K562 (cell line): ENCODE measurements around the gene YBX2. TPM values are rescaled to one million over a fixed set of nuclear protein-coding genes. Genes with fewer than 3 reads are reported as not detected.
A peak's percentile ranks its signal among the peaks of the same experiment; 100 is the strongest.

Experiments
- ADNP ChIP-seq: fragments of 200-800 bp; sonication (Bioruptor generic); IDR thresholded peaks from 2 replicates; pipeline ENCODE4 v1.6.1; 2016; ENCODE audit warnings: missing genetic modification characterization, missing compliant biosample characterization
- ESRRA ChIP-seq: fragments of 450-650 bp; IDR thresholded peaks from 2 replicates; pipeline ENCODE4 v1.6.1; 2014; ENCODE audit warnings: low read depth, mild to moderate bottlenecking, moderate library complexity, borderline replicate concordance
- MAFF ChIP-seq: IDR thresholded peaks from 2 replicates; pipeline ENCODE4 v1.6.1; 2012; ENCODE audit warnings: low read length, improper control_type of control experiment
- MEF2D ChIP-seq: conservative IDR thresholded peaks from 2 replicates; pipeline ENCODE4 v1.6.1; 2016; ENCODE audit warnings: low read depth, missing genetic modification characterization, missing compliant biosample characterization
- MXI1 ChIP-seq: IDR thresholded peaks from 2 replicates; pipeline ENCODE4 v1.6.1; 2011; ENCODE audit warnings: low read depth, mild to moderate bottlenecking, improper control_type of control experiment, low read length
- POLR2G ChIP-seq: fragments of 200-400 bp; formaldehyde crosslinking; IDR thresholded peaks from 2 replicates; pipeline ENCODE4 v1.6.1; 2017; ENCODE audit warnings: low read depth, mild to moderate bottlenecking, antibody characterized with exemption, low read length, moderate library complexity
- RB1 ChIP-seq: fragments of 450-650 bp; IDR thresholded peaks from 2 replicates; pipeline ENCODE4 v1.6.1; 2017; ENCODE audit warnings: low read depth, mild to moderate bottlenecking
- RBFOX2 ChIP-seq: fragments of 200-400 bp; formaldehyde crosslinking; IDR thresholded peaks from 2 replicates; pipeline ENCODE4 v1.6.1; 2017; ENCODE audit warnings: low read depth, mild to moderate bottlenecking, low read length, moderate library complexity
- RFX5 ChIP-seq: IDR thresholded peaks from 2 replicates; pipeline ENCODE4 v1.6.1; 2011; ENCODE audit warnings: low read depth, mild to moderate bottlenecking, improper control_type of control experiment, low read length
- RUNX1 ChIP-seq: sonication (generic); IDR thresholded peaks from 2 replicates; pipeline ENCODE4 v1.6.1; 2016; ENCODE audit warnings: antibody characterized with exemption, low read depth
- SMAD3 ChIP-seq: fragments of 450-650 bp; formaldehyde crosslinking; conservative IDR thresholded peaks from 2 replicates; pipeline ENCODE4 v1.4.0; 2020; ENCODE audit warnings: mild to moderate bottlenecking
- ZNF253 ChIP-seq: fragments of 250-450 bp; sonication (Bioruptor Pico); conservative IDR thresholded peaks from 2 replicates; pipeline ENCODE4 v1.6.1; 2021; ENCODE audit warnings: mild to moderate bottlenecking
- ZNF444 ChIP-seq: fragments of 250-450 bp; sonication (Bioruptor Pico); IDR thresholded peaks from 2 replicates; pipeline ENCODE4 v1.4.0; 2020; ENCODE audit warnings: mild to moderate bottlenecking, moderate library complexity
- ZNF589 ChIP-seq: fragments of 200-800 bp; sonication (Bioruptor generic); IDR thresholded peaks from 2 replicates; pipeline ENCODE4 v1.6.1; 2016; ENCODE audit warnings: low read depth, missing genetic modification characterization, missing compliant biosample characterization
- polyA plus RNA-seq, 8 experiments: library from polyadenylated mRNA; depleted of rRNA in 4 of 8; stranded (reverse) in 5 of 8; unstranded in 3 of 8; fragments of >200 nt; fragmentation: Nextera tagmentation in 2 of 8; fragmentation: Illumina TruSeq in 1 of 8; extraction: Ambion mirVana in 2 of 8; extraction: Trizol in 1 of 8; gene quantifications; 2 replicates each; pipeline versions ENCODE4 v1.2.1 to v1.2.3, GENCODE V29; 2011 to 2014; ENCODE audit warnings: inconsistent platforms in 1 of 8, missing spikeins in 1 of 8
- total RNA-seq, 7 experiments: library from RNA; depleted of rRNA in 6 of 7; stranded (reverse); fragments of >200 nt in 6 of 7; fragmentation: Illumina TruSeq in 2 of 7; extraction: Trizol in 2 of 7; gene quantifications; 2 replicates each; pipeline versions ENCODE4 v1.2.1 to v1.2.3, GENCODE V29; 2011 to 2021; ENCODE audit warnings: low replicate concordance in 1 of 7
- TF ChIP-seq, protein P1 (sequence below): fragments of 450-650 bp; IDR thresholded peaks from 2 replicates; pipeline ENCODE4 v1.6.1; 2016; ENCODE audit warnings: antibody characterized with exemption
- TF ChIP-seq, protein P2 (sequence below): fragments of 450-650 bp; conservative IDR thresholded peaks from 2 replicates; pipeline ENCODE4 v1.6.1; 2016; ENCODE audit warnings: missing genetic modification characterization, low read depth, mild to moderate bottlenecking, missing compliant biosample characterization, moderate library complexity
- TF ChIP-seq, protein P3 (sequence below), 3 experiments: IDR thresholded peaks in 2 of 3; conservative IDR thresholded peaks in 1 of 3; 2 replicates each; pipeline ENCODE4 v1.5.1; 2011 to 2012; ENCODE audit warnings: low read length in 3 of 3, mild to moderate bottlenecking in 3 of 3, control low read depth in 2 of 3, improper control_type of control experiment in 1 of 3, inconsistent platforms in 1 of 3, low read depth in 1 of 3, mixed read lengths in 1 of 3, moderate library complexity in 1 of 3; ENCODE audit not compliant: insufficient read depth in 2 of 3
- TF ChIP-seq, protein P4 (sequence below): IDR thresholded peaks from 2 replicates; pipeline ENCODE4 v1.6.1; 2012; ENCODE audit warnings: low read depth, low read length, improper control_type of control experiment, borderline replicate concordance
- TF ChIP-seq, protein P5 (sequence below): sonication (generic); formaldehyde crosslinking; IDR thresholded peaks from 2 replicates; pipeline ENCODE4 v1.8.1; 2023; ENCODE audit warnings: mild to moderate bottlenecking, missing genetic modification reagents

The YBX2 gene
- total and polyA plus RNA-seq, 9 of the 15 experiments (the other 6 are each of a cell fraction or from before 2014, with no cell fraction given), result 0.03 to 0.59 (median 0.27) TPM; not detected in 6

DNA sequence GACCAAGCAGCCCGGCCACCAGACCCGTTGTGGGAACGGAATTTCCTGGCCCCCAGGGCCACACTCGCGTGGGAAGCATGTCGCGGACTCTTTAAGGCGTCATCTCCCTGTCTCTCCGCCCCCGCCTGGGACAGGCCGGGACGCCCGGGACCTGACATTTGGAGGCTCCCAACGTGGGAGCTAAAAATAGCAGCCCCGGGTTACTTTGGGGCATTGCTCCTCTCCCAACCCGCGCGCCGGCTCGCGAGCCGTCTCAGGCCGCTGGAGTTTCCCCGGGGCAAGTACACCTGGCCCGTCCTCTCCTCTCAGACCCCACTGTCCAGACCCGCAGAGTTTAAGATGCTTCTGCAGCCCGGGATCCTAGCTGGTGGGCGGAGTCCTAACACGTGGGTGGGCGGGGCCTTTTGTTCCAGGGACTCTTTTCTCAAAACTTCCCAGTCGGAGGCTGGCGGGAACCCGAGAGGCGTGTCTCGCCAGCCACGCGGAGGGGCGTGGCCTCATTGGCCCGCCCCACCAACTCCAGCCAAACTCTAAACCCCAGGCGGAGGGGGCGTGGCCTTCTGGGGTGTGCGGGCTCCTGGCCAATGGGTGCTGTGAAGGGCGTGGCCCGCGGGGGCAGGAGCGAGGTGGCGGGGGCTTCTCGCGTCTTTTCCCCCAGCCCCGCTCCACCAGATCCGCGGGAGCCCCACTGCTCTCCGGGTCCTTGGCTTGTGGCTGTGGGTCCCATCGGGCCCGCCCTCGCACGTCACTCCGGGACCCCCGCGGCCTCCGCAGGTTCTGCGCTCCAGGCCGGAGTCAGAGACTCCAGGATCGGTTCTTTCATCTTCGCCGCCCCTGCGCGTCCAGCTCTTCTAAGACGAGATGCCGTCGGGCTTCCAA, 13.1 kb downstream of the YBX2 start, which contains the start of gene SLC2A4 (continued):
- TF ChIP-seq ZNF444 (no peak), RFX5 (no peak), RB1 (peak; percentile 16; the same call in 1 of the 2 replicates), ZNF253 (CRISPR knock-in tag) (no peak), SMAD3 (CRISPR knock-in tag) (no peak), MAFF (no peak), RBFOX2 (peak; percentile 56), ESRRA (no peak), MXI1 (peak; percentile 84), RUNX1 (no peak), POLR2G (peak; percentile 59), ZNF589 (CRISPR knock-in tag) (no peak), MEF2D (tag) (peak; percentile 65; the same call in 1 of the 2 replicates), ADNP (tag) (no peak)
- TF ChIP-seq, protein P1, sequence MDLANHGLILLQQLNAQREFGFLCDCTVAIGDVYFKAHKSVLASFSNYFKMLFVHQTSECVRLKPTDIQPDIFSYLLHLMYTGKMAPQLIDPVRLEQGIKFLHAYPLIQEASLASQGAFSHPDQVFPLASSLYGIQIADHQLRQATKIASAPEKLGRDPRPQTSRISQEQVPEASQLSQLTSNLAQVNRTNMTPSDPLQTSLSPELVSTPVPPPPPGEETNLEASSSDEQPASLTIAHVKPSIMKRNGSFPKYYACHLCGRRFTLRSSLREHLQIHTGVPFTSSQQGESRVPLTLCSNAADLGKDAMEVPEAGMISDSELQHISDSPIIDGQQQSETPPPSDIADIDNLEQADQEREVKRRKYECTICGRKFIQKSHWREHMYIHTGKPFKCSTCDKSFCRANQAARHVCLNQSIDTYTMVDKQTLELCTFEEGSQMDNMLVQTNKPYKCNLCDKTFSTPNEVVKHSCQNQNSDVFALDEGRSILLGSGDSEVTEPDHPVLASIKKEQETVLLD, result 0 out of 2 replicates have a peak, but pooled peaks have one; percentile 8
- TF ChIP-seq, protein P2, sequence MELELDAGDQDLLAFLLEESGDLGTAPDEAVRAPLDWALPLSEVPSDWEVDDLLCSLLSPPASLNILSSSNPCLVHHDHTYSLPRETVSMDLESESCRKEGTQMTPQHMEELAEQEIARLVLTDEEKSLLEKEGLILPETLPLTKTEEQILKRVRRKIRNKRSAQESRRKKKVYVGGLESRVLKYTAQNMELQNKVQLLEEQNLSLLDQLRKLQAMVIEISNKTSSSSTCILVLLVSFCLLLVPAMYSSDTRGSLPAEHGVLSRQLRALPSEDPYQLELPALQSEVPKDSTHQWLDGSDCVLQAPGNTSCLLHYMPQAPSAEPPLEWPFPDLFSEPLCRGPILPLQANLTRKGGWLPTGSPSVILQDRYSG (tag), result no peak
- TF ChIP-seq, protein P3, sequence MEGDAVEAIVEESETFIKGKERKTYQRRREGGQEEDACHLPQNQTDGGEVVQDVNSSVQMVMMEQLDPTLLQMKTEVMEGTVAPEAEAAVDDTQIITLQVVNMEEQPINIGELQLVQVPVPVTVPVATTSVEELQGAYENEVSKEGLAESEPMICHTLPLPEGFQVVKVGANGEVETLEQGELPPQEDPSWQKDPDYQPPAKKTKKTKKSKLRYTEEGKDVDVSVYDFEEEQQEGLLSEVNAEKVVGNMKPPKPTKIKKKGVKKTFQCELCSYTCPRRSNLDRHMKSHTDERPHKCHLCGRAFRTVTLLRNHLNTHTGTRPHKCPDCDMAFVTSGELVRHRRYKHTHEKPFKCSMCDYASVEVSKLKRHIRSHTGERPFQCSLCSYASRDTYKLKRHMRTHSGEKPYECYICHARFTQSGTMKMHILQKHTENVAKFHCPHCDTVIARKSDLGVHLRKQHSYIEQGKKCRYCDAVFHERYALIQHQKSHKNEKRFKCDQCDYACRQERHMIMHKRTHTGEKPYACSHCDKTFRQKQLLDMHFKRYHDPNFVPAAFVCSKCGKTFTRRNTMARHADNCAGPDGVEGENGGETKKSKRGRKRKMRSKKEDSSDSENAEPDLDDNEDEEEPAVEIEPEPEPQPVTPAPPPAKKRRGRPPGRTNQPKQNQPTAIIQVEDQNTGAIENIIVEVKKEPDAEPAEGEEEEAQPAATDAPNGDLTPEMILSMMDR (IDR thresholded peaks at IDR 0.05 in 2 of 3, conservative IDR thresholded peaks at IDR 0.05 in 1 of 3; ENCODE audit: insufficient read depth in 2 of 3, low read depth in 1 of 3, low read length in 3 of 3), result no peak
- TF ChIP-seq, protein P4, sequence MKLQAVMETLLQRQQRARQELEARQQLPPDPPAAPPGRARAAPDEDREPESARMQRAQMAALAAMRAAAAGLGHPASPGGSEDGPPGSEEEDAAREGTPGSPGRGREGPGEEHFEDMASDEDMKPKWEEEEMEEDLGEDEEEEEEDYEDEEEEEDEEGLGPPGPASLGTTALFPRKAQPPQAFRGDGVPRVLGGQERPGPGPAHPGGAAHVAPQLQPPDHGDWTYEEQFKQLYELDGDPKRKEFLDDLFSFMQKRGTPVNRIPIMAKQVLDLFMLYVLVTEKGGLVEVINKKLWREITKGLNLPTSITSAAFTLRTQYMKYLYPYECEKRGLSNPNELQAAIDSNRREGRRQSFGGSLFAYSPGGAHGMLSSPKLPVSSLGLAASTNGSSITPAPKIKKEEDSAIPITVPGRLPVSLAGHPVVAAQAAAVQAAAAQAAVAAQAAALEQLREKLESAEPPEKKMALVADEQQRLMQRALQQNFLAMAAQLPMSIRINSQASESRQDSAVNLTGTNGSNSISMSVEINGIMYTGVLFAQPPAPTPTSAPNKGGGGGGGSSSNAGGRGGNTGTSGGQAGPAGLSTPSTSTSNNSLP, result no peak
- TF ChIP-seq, protein P5, sequence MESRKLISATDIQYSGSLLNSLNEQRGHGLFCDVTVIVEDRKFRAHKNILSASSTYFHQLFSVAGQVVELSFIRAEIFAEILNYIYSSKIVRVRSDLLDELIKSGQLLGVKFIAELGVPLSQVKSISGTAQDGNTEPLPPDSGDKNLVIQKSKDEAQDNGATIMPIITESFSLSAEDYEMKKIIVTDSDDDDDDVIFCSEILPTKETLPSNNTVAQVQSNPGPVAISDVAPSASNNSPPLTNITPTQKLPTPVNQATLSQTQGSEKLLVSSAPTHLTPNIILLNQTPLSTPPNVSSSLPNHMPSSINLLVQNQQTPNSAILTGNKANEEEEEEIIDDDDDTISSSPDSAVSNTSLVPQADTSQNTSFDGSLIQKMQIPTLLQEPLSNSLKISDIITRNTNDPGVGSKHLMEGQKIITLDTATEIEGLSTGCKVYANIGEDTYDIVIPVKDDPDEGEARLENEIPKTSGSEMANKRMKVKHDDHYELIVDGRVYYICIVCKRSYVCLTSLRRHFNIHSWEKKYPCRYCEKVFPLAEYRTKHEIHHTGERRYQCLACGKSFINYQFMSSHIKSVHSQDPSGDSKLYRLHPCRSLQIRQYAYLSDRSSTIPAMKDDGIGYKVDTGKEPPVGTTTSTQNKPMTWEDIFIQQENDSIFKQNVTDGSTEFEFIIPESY (CRISPR knock-in tag), result 0 out of 2 replicates have a peak, but pooled peaks have one; percentile 0
